HL-60/S4 treated with retinoic acid at 250 ng/mL for 4 days and 3 days (cell line): ENCODE results near the gene PSMG2.

Source experiments
- in situ Hi-C: fragments of 300-500 bp; cut with MboI; formaldehyde crosslinking; loops from 2 replicates; pipeline ENCODE4 v1.7.0; 2022; ENCODE audit warnings: low sequenced_read_pairs

Gene PSMG2

DNA sequence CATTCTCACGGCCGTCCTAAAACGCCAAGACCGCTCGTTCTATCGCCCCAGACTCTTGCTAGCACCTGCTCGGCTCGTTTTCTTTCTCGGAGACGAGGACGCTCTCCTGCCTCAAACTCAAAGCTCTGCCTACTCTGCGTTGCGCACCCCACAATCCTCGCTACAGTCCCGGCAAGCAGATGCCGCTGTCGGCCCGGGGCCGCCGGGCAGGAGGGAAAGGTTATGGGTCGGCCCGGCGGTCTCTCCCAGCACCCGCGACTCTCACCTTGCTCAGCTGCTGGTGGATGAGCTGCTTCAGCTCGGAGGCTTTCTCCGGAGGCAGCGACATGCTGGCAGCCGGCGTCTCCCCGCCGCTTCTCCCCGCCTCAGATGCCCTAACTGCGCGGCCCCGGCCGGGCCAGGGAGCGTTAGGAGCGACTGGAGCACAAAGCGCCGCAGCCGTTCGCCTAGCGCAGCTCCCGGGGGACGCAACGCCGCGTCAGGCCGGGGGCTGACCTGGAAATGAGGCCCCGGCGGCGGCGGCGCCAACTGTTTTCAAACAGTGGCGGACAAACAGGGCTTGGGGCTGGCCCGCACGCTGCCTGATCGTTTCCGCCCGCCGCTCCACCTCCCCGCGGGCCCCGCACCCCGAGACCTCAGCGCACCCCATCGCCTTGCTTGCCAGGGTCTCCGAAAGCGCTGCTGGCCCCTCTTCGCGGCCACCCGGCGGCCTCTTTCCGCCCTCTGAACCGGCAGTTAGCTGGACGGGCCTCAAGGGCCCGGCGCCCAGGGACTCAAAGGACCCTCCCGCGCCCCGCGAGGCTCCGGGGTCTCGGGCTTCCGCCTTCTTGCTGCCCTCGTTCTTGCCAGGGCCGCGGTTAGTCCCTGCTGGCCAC lies at the start of gene PSMG2, which contains the start of gene CEP76:
PSMG2 (plus strand) TSS at position 822 of the 875 bp plus-strand sequence. CDS start 66 bp downstream, outside the sequence.
CEP76 (minus strand) TSS at position 503 of the 875 bp plus-strand sequence; CDS start at position 328, 175 bp downstream.
- in situ Hi-C loops = no loop called here

- in situ Hi-C loops = loop anchor here (10.0 kb wide), 1 partner anchor 270 kb away; no protein-coding TSS in a partner anchor
These were observed 47.9 kb upstream of the PSMG2 start for GRCh38 chr18:12654971-12655370.

- in situ Hi-C loops = loop anchor here (10.0 kb wide), 1 partner anchor 272 kb away; no protein-coding TSS in a partner anchor
These were observed 46.3 kb upstream of the PSMG2 start for GRCh38 chr18:12656605-12656937.

DNA sequence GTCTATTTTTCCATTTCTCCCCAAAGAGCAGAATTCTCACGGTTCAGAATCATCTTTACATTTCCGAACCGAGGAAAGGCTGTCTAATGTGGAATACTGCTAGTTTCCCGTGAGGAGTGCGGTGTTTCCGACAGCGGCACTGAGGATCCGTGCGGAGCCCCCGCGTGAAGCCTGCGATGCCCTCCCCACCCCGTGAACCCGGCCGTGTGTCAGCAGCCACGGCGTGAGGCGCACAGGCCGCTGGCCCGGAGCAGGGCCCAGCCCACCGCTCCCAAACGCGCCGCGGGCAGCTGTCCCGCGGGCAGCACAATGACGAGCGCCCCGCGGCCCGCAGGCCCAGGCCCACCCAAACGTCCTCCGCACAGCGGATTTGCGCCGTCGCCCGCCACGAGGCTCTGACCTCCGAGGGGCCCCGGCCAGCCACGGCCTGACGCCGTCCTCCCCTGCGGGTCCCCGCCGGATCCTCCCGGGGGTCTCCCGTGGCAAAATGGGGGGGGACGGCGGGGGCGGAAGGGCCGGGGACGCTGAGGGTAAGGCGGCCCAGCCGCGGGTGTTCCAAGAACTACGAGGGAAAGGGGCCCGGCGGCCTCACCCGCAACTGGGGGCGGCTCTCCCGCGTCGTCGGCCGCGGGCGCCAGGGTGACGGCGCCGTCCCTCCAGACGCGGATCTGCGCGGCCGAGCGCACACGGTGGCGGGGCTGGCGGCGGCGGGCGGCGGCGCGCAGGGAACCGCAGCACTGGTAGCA lies 45.7 kb upstream of the PSMG2 start:
- in situ Hi-C loops = loop anchor here (10.0 kb wide), 1 partner anchor 272 kb away; no protein-coding TSS in a partner anchor

- in situ Hi-C loops = loop anchor here (10.0 kb wide), 1 partner anchor 273 kb away; no protein-coding TSS in a partner anchor
These were observed 45.0 kb upstream of the PSMG2 start, which contains the start of gene SPIRE1 for GRCh38 chr18:12657684-12658425. TSS of gene SPIRE1 (minus strand) at chr18:12658107. CDS start at chr18:12657866, 241 bp downstream.

DNA sequence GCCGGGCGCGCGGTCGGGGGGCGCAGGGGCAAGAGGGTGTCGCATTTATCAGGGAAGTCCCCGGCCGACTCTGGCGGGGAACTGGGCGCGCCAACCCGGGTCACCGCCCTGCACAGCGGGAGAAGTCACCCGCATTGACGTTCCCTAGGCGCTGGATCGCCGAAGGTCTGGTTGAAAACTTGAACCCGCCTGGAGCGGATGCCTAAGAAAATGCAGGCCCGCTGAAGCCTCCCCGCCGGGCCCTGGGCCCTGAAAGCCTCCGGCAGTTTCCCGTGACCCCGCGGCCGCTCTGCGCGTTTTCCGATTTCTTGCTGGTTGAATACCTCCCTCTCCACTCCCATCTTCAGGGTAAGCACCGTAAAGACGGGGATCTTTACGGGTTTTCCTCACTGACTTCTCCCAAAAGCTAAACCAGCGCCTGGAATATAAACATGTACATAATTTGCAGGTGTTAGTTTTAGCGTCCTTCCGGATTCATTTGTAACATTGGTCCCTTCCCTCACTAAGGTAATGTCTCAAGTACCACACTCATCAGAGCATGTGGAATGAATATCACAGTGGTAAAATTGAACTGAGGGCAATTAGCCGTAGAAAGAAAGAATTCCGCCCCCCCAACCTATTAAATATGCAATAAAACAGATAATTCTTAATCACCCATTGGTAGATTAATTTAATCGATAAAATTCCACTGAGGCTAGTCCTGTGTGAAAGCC lies 44.3 kb upstream of the PSMG2 start:
- in situ Hi-C loops = loop anchor here (10.0 kb wide), 1 partner anchor 274 kb away; no protein-coding TSS in a partner anchor

- in situ Hi-C loops = loop anchor here (10.0 kb wide), 1 partner anchor 275 kb away; no protein-coding TSS in a partner anchor
These were observed 42.8 kb upstream of the PSMG2 start for GRCh38 chr18:12659904-12660605.

GRCh38 chr18:12668041-12668440 lies 34.8 kb upstream of the PSMG2 start:
- in situ Hi-C loops = no loop called here

DNA sequence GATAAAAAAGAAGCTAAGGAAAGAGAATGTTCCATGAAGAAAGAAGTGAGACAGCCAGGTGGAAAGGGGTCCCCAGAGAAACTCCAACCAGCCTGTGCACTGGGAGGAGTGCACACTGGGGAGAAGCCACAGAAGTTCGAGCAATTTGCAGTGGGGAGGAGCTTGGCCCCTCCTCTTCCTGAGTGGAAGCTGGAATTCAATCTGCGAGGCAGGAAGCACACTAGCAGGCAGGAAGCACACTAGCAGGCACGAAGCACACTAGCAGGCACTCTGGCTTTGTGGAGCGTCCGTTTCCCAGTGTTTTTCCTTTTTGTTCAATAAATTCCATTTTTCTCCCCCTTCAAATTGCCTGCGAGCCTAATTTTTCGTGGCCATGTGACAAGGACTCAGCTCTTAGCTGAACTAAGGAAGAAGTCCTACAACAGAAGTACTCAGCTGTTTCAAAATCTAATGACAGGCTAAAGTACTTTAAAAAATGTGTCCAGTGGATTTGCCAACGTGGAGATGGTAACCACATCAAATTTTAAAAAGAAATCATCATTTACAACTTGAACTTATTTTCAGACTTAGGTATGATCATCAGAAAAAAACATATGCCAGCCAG lies 23.6 kb upstream of the PSMG2 start:
- in situ Hi-C loops = no loop called here

GRCh38 chr18:12686100-12686499 lies 16.7 kb upstream of the PSMG2 start:
- in situ Hi-C loops = no loop called here

GRCh38 chr18:12689256-12689850 lies 13.5 kb upstream of the PSMG2 start:
- in situ Hi-C loops = no loop called here

DNA sequence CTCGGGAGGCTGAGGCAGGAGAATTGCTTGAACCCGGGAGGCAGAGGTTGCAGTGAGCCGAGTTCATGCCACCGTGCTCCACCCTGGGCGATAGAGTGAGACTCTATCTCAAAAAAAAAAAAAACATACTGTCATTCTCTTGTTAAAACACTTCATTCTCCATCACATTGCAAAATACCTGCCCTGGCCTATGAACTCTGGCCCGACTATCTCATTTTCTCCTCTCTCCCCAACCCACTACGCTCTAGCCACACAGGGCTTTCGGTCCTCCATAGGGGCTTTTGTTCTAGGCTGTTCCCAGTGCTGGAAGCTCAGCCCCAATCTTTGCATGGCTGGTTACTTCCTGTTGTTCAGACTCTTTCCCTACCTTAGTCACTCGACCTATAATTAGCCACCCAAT lies 10.6 kb upstream of the PSMG2 start:
- in situ Hi-C loops = no loop called here

DNA sequence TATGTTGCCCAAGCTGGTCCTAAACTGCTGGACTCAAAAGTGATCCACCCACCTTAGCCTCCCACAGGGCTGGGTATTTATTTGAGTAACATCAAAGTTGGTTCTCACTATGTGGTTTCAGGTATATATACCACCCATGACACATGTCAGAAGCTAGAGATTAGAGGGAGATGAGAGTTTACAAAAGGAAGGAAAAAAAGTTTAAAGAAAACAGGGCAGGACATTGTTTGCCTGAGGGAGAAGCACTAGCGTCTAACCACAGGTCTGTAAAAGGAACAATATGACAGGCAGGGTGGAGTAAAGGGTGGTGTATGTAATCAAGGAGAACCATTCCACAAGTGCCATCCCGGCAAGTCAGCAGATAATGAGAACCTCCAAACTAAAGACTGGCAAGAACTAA lies 8.8 kb upstream of the PSMG2 start:
- in situ Hi-C loops = no loop called here

GRCh38 chr18:12699747-12700146 lies 3.1 kb upstream of the PSMG2 start:
- in situ Hi-C loops = no loop called here

GRCh38 chr18:12701161-12701560 lies 1.7 kb upstream of the PSMG2 start:
- in situ Hi-C loops = no loop called here

DNA sequence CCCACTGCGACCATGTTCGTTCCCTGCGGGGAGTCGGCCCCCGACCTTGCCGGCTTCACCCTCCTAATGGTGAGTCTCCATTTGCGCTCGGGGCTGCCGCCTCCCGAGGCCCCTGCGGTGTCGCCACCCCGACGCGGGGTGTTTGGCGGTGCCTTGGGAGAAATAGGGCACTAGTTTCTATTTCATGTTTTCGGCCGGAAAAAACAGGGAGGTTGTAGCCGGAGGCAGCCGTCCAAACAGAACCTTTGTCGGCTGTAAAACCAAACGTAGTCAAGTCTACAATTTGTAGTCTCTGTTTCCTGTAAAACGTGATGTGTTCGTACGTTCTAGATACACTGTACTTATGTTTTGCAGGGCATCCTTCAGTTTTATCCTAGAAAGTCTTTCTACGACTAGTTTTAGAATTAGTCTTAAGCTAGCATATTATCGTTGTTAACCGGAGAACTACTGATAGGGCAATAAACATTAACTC lies 290 bp downstream of the PSMG2 start:
- in situ Hi-C loops = no loop called here

DNA sequence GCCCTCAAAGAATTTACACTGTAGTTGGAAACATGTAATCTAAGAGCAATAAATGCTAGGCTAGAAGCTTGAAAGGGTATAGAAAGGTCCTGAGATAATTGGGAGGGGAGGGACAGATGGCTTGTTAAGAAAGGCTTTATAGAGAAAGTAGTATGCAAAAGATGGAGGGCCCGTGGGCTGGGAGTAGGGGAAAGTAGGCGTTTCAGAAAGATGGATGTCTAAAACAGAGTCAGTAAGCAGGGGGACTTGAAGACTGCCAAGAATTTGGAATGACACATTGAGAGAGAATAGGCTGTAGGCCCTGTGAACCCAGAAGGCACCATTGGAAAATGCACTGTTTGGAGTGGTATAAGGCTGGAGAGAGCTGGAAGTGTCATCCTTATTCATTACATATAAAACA lies 822 bp downstream of the PSMG2 start:
- in situ Hi-C loops = no loop called here

DNA sequence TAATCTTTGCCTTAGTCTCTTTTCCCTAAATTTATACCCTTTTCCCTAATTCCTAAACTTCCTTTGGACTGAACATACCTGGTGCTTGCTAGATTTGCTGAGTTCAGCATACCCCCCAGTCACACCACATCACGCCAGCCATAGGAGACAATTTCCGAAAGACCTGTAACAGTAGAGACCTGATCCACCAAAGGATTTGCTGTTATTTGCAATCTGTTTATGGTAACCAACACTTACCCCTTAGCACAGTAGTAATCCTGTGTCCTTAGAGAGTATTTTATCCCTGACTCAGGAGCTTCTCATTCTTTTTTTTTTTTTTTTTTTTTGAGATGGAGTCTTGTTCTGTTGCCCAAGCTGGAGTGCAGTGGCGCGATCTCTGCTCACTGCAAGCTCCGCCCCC lies 8.6 kb downstream of the PSMG2 start:
- in situ Hi-C loops = no loop called here
